GM19328 (cell line): ENCODE results near the gene CFAP61.
"Not testable (repeated sequence)": the region's sequence is repeated elsewhere in the genome, so short reads cannot be mapped to it uniquely, and the experiment has no call there.

Experiments used
- ATAC-seq: cut with Tn5 transposase; IDR thresholded peaks from one replicate; pipeline ENCODE4 v1.9.1; 2021; ENCODE audit warnings: mild to moderate bottlenecking, moderate library complexity; ENCODE audit not compliant: unreplicated experiment

Gene CFAP61

GRCh38 chr20:20207291-20207690, 155.0 kb downstream of the CFAP61 start:
- no peak for ATAC-seq

- no peak for ATAC-seq
Measured at GRCh38 chr20:20207872-20208271, 155.5 kb downstream of the CFAP61 start.

DNA sequence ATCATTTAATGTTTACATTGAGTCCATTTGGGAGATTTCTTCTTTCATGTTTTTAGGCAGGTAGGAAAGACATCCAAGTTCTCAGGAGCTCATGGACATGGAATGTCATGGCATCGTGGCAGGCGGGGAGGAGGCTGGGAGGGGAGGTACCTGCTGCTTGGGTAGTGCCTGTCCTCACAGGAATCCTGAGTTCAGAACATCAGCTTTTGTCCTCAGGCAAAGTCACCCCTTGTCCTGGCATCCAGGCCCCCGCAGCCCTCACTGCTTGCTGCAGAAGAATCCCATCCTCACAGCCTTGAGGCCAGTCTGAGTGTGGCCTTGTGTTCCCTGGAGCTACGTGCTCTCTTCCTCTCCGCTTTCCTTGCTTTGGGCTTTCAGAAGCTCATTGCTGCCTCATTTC, 157.4 kb downstream of the CFAP61 start:
- ATAC-seq, result no peak

GRCh38 chr20:20210327-20210726, 158.0 kb downstream of the CFAP61 start:
- no peak for ATAC-seq

DNA sequence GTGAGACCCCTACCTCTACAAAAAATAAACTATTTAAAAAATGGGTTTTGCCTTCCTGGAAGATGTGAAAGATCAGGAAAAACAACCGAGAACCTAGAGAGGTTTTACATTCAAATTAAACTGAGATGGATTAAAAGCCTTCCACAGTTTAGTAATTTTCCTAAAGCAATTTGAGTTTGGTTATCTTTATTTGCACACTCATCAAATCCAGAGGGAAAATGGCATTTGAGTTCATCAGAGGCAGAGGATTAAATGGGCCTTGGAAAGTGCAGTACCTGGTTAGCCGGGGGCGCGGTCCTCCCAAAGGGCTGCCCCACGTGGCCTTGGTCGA, 158.6 kb downstream of the CFAP61 start:
- ATAC-seq, result no peak

DNA sequence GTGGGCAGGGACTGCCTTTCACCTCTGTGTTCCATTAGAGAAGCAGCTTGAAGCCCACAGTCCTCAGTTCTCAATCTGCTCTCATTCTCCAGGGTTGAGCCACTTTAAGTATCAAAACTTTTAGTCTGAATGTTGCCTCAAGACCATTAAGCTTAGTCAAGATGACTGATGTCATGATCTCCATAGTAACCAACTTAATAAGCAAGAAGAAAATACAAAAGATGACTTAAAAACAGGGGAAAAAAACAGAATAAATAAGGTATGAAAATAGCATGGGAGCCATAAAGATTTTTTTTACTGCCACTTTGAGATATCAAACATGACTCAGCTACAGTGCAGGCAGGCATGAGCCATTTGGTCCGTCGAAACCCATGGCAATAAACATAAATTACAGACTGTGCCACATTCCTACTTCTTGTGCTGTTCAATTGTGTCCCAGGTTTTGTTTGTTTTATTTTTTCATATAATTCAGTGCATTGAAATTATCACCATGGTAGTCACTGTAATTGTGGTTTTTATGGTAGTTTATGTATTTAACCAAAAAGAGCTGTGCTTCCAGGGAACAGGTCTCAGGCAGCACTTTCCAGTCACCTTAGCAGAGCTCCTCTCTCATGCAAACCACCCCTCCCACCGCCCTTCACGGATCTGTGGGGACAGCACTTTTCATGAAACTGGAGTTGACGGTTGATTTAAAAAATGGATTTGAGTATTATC, 159.1 kb downstream of the CFAP61 start:
- no peak for ATAC-seq

DNA sequence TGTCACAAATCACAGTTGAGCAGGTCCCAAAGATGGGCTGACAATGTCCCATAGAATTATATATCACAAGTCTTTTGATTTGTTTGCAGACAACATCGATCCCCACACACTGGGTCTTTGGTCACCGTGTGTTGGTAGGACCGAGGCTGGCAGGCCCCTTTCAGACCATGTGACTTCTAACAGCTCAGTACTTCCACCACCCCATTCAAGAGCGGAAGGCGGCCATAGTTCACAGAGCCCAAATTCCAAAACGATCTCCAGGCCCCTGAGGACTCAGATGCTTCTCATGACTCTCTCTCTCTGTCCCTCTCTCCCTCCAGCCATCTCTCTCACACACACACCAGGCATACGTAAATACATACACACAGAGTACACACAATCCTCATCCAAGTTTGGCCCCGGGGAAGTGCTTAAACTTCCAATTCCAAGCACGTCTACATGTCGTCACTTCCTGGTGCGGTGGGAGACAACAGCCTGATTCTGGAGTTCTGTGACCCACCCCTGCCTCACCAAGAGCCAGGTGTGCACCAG, 159.7 kb downstream of the CFAP61 start:
- ATAC-seq, result no peak

DNA sequence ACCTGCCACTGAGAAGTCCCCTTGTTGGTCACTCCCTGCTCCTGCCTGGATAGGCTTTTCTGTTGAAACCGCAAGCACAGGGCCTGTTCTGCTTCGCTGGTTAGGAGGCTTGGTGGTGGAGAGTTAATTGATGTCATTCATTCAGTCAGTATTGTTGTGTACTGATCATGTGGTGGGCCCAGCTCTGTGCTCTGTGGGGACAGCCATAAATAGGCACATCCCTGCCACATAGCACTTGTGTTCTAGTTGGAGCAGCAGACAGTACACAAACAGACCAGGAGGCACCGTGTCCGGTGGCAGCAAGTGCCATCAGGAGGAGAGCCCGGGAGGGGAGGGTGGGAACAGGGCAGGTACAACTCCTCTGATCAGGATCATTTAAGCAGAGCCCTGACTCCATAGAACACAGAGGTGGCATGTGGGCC, 160.4 kb downstream of the CFAP61 start:
- ATAC-seq, result no peak

- no peak for ATAC-seq
Measured at GRCh38 chr20:20213526-20214121, 161.3 kb downstream of the CFAP61 start.

- no peak for ATAC-seq
Measured at GRCh38 chr20:20214757-20215275, 162.5 kb downstream of the CFAP61 start.

DNA sequence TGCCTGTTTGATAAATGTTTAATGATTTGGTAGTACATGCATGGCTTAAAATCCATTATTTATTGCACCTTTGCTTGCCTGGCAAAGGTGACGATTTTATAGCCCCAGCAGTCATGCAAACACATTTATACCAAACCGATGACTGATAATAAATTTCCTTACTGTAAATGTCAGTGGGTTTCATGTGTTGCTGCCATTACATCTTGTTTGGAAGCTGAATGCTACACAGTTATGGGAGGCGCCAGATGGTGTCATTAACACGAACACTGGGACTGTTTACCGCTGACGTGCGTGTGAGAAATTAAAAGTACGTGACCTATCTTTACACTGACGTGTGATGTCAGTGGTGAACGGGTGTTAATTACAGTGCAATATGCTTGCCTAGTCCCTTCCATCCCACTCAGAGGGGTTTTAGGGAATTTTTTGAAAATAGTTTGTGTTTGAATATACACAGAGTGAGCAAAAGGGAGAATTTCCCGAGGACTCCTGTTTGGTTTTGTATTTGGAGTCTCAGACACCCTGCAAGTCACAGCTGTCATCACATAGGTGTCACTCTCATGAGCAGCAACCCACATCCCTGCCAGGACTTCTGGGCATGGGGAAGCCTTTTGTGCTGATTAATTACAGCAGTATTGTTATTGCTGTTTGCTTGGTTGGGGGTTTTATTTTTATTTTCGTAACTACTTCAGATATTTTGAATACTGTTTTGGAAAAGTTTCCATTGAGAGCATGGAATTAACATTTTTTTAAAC, 163.8 kb downstream of the CFAP61 start:
- no peak for ATAC-seq

GRCh38 chr20:20216941-20217340, 164.6 kb downstream of the CFAP61 start:
- ATAC-seq, result no peak

GRCh38 chr20:20217621-20218020, 165.3 kb downstream of the CFAP61 start:
- ATAC-seq, result no peak

- ATAC-seq, result not testable (repeated sequence)
Measured at GRCh38 chr20:20218106-20218505, 165.8 kb downstream of the CFAP61 start.

DNA sequence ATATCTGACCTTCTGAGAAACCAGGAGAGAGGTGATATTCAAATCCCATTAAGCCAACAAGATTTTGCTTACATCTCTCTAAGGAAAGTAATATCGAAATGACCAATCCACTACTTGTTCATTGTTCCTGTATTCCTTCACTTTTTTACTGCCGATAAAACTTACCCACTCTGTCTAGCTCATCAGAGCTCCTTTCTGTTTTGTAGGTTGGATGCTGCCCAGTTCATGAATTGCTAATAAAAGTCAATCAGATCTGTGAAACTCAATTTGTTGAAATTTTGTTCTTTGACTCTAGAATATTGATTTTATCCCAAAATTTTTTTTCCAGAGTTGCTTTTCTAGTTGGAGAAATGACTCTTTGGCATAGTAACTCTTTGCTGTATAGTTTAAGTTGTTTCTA, 166.7 kb downstream of the CFAP61 start:
- ATAC-seq, result no peak

DNA sequence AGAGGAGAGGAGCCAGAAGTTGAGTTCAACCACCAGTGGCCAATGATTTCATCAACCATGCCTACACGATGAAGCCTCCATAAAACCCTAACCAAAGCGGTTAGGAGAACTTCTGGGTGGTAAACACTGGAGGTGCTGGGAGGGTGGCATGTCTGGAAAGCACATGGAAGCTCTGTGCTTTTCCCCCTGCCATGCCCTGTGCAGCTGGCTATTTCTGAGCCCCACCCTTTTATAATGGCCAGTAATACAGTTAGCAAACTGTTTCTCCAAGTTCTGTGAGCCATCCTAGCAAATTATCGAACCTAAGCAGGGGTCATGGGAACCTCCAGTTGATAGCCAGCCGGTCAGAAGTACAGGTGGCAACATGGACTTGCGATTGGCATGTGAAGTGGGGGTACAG, 167.8 kb downstream of the CFAP61 start:
- ATAC-seq, result no peak

DNA sequence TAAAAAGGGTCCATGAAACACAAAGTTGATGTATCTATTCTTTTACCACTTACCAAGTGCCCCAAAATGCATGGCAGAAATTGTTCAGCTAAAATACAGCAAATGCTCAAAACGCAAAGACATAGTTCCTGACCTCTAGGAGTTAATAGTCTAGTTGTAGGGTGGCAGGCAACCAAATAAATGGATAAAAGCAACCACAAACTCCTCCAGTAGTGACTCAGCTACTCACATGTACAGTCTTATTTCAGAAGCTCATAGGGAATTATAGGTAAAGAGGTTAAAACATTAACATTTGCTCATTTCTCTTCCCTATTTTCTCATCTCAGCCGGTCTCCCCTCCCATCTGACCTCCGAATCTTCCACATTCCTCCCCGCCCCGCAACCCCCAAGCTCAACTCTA, 171.6 kb downstream of the CFAP61 start:
- no peak for ATAC-seq

DNA sequence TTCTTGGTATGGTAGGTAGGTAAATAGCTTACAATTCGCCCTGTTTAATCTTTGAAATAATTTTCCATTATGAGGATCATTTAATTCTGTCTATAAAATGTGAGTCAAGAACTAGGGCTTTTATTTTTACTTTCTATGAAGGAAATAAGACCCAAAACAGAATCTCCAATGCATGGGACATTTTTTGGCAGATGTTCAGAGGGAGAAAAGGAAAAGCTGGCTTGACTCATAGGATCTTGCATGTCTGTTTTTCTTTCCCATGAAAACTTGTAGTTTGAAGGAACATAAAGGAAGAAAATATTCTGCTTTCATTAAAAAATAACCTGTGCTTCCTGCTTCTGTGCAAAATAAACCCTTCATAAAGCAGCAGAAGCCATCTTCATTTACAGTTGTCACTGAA, 172.5 kb downstream of the CFAP61 start:
- no peak for ATAC-seq

GRCh38 chr20:20225325-20226043, 173.2 kb downstream of the CFAP61 start:
- ATAC-seq, result no peak

DNA sequence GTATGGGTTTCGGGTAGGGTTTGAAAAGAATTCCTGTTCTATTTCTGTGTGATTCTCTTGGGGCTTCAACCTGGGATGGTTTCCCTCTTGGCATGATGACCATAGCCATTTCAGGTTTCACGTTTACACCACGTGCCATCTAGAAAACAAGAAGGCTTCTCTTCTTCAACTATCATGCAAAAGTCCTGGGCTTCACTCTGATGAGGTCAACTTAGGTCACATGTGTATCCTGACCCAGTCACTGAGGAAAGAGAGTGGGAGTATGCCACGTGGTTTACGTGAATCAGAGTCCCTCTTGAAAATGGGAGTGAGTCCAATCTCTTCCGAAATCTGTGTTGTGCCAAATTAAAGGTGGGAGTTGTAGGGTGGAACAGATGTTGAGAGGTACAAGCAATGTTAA, 174.2 kb downstream of the CFAP61 start:
- ATAC-seq, result no peak

DNA sequence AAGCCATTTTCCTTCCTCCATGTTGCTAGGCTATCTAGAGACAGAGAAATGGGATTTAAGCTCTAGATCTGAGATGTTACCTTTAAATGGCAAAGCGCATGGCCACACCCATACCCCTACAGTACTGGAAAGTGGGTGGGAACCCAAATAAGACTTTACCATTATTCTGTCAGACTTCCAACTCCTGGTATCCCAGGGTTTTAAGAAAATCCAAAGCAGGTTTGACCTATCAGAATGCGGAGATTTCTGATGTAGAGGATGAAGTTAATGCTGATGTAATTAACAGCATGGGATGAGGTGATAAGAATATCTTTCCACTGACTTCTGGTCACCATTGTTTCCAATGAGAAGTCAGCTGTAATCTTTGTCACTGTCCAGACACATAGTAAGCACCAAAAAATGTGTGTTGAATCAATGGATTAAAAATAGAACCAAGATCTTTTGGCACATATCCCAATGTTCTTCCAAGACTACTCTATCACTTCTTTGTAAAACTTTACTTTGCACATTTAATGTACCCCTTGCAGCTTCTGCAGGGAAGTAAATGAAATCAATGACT, 174.8 kb downstream of the CFAP61 start:
- ATAC-seq, result no peak
